Astrocyte (in vitro differentiated cells and primary cell): ENCODE results near the gene ZBTB7C.

Experiments
- CTCF ChIP-seq: IDR thresholded peaks from 2 replicates; pipeline ENCODE4 v1.5.1; 2011; ENCODE audit warnings: low read depth, mild to moderate bottlenecking, inconsistent platforms, low read length, moderate library complexity; ENCODE audit not compliant: insufficient read depth
- EZH2 ChIP-seq: IDR thresholded peaks from 2 replicates; pipeline ENCODE4 v1.6.1; 2012; ENCODE audit warnings: mild to moderate bottlenecking, low read length, inconsistent platforms; ENCODE audit not compliant: insufficient read depth

- TF ChIP-seq CTCF (no peak), EZH2 (no peak)
These were observed 396.0 kb downstream of the ZBTB7C start for GRCh38 chr18:48013162-48013561.
